Gastroesophageal sphincter (tissue), 4 donors: ENCODE data around the gene SLC36A4. TPM values are rescaled to one million over a fixed set of nuclear protein-coding genes. Genes with fewer than 3 reads are reported as not detected.

ENCODE experiments used
- ATAC-seq: fragments of 150-250 bp; one replicate; pipeline ENCODE4 v1.9.1; 2016; ENCODE audit warnings: mild to moderate bottlenecking, moderate library complexity
- H3K27ac ChIP-seq, 4 donors: fragments of 200-600 bp; sonication (generic) in 3 of 4; 1 replicate in 3 of 4; 2 replicates in 1 of 4; pipeline ENCODE4 v1.5.1; 2016 to 2019
- H3K27me3 ChIP-seq: fragments of 200-600 bp; sonication (generic); one replicate; pipeline ENCODE4 v1.5.1; 2019
- H3K36me3 ChIP-seq, 2 donors: fragments of 200-600 bp; sonication (generic); one replicate each; pipeline ENCODE4 v1.5.1; 2019; ENCODE audit warnings: control low read depth in 1 of 2
- H3K4me1 ChIP-seq, 3 donors: fragments of 200-600 bp; sonication (generic); 1 replicate in 2 of 3; 2 replicates in 1 of 3; pipeline ENCODE4 v1.5.1; 2016 to 2019; ENCODE audit warnings: control low read depth in 2 of 3
- H3K4me3 ChIP-seq, 2 donors: fragments of 200-600 bp; sonication (generic); one replicate each; pipeline ENCODE4 v1.5.1; 2019; ENCODE audit warnings: mild to moderate bottlenecking in 1 of 2, moderate library complexity in 1 of 2
- H3K9me3 ChIP-seq, 3 donors: fragments of 200-600 bp; sonication (generic); one replicate each; pipeline ENCODE4 v1.5.1; 2017 to 2019; ENCODE audit warnings: control low read depth in 2 of 3
- EP300 ChIP-seq: sonication (generic); formaldehyde crosslinking; IDR thresholded peaks from one replicate; pipeline ENCODE4 v1.6.1; 2017; ENCODE audit warnings: antibody characterized with exemption, mild to moderate bottlenecking
- POLR2A ChIP-seq, 2 donors: fragments of 450-650 bp; IDR thresholded peaks; one replicate each; pipeline ENCODE4 v1.6.1; 2017; ENCODE audit warnings: antibody characterized with exemption in 2 of 2, mild to moderate bottlenecking in 2 of 2, moderate library complexity in 1 of 2
- POLR2AphosphoS5 ChIP-seq: sonication (generic); formaldehyde crosslinking; IDR thresholded peaks from one replicate; pipeline ENCODE4 v1.6.1; 2017; ENCODE audit warnings: antibody characterized with exemption
- WGBS, 2 donors: methylation state at CpG; one replicate each; pipeline ENCODE4 v1.1.5; 2018; ENCODE audit warnings: low coverage in 1 of 2; 5-methylcytosine and 5-hydroxymethylcytosine counted together
- total RNA-seq, 4 donors: library from RNA; depleted of rRNA; stranded (reverse); fragments of >200 nt; gene quantifications; one replicate each; pipeline ENCODE4 v1.1.0, GENCODE V29; 2016
- TF ChIP-seq, protein P1 (sequence below), 4 experiments: fragments of 200-600 bp in 2 of 4; fragments of 450-650 bp in 2 of 4; sonication (generic) in 1 of 4; IDR thresholded peaks; one replicate each; pipeline ENCODE4 v1.5.1; 2017 to 2019; ENCODE audit warnings: antibody characterized with exemption in 4 of 4, mild to moderate bottlenecking in 2 of 4, moderate library complexity in 2 of 4

SLC36A4 gene
- total RNA-seq, 4 donors from 2014 or later = 10.4 to 21.9 (median 18.9) TPM

DNA sequence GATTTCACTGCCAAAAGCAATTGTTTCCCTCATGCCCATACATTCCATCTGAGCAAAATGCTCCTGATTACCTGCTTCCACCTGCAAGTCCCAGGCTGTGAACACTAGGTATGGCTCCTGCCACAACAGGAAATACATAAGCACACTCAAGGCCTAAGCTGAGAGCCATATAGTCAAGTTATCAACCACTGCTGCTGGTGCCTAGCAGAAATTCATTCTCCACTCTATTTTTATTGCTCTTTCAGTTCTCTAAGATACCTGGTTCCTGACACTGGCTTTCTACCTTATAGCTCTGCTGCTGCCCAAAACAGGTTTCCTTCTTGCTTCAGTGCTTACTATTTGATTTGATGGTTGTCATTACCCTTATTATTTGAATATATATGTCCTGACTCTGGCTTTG lies 31.6 kb downstream of the SLC36A4 start:
- Histone ChIP-seq H3K27ac (no peak overlapping the region), H3K4me3 (no peak overlapping the region), H3K9me3 (no peaks in the 10 kb centered on the region), H3K27me3 (no peaks in the 10 kb centered on the region), H3K36me3 (peaks cover 6 to 68% of the 10 kb centered on the region in 2 donors), H3K4me1 (no peaks in the 10 kb centered on the region)
- no peak for ATAC-seq
- TF ChIP-seq, protein P1, sequence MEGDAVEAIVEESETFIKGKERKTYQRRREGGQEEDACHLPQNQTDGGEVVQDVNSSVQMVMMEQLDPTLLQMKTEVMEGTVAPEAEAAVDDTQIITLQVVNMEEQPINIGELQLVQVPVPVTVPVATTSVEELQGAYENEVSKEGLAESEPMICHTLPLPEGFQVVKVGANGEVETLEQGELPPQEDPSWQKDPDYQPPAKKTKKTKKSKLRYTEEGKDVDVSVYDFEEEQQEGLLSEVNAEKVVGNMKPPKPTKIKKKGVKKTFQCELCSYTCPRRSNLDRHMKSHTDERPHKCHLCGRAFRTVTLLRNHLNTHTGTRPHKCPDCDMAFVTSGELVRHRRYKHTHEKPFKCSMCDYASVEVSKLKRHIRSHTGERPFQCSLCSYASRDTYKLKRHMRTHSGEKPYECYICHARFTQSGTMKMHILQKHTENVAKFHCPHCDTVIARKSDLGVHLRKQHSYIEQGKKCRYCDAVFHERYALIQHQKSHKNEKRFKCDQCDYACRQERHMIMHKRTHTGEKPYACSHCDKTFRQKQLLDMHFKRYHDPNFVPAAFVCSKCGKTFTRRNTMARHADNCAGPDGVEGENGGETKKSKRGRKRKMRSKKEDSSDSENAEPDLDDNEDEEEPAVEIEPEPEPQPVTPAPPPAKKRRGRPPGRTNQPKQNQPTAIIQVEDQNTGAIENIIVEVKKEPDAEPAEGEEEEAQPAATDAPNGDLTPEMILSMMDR (IDR thresholded peaks at IDR 0.05) = no peak
- TF ChIP-seq POLR2AphosphoS5 = no peak
- TF ChIP-seq EP300 = no peak
- TF ChIP-seq POLR2A (IDR thresholded peaks at IDR 0.05) = no peak

DNA sequence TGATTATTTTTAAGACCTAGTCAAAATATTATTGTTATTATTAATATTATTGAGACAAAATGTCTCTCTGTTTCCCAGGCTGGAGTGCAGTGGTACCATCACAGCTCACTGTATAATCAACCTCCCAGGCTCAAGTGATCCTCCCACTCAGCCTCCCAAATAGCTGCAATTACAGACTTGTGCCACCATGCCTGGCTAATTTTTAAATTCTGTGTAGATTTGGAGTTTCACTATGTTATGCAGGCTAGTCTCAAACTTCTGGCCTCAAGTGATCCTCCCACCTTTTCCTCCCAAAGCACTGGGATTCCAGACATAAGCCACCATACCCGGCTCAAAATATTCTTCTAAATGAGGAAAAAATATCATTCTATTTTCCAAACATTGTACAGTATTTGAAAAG lies 37.0 kb downstream of the SLC36A4 start:
- no peaks in the 10 kb centered on the region for H3K27me3 ChIP-seq
- peaks cover 0 to 78% of the 10 kb centered on the region in 2 donors for H3K36me3 ChIP-seq
- ATAC-seq = no peak
- 88% methylated on average over 1 of the region's 1 CpG; no CpG with 5 or more reads in 1 of the 2 donors for WGBS, 2 donors
- no peaks in the 10 kb centered on the region for H3K9me3 ChIP-seq
- no peak overlapping the region for H3K27ac ChIP-seq
- no peaks in the 10 kb centered on the region for H3K4me1 ChIP-seq
- no peak overlapping the region for H3K4me3 ChIP-seq
- TF ChIP-seq EP300 (no peak), POLR2AphosphoS5 (no peak), POLR2A (IDR thresholded peaks at IDR 0.05) (no peak)
- TF ChIP-seq, protein P1 (IDR thresholded peaks at IDR 0.05) = no peak

DNA sequence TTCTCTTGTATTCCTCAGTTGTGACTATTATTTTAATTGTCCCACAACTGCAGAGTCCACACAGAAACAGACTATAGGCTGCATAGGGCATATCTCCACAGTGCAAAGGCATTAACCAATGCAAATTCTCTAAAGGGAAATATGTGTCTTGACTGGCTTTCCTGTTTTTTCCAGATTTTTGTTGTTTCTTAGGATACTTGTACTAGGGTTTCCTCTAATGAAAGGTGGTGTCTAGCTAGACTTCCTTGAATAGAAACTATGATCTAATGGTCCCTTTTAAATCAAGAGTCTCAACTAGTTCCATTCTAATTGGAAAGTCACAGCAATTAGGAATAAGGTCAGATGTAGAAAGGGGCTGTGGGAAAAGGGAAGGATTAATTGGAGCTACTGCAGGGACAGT lies 37.6 kb downstream of the SLC36A4 start:
- no peaks in the 10 kb centered on the region for H3K9me3 ChIP-seq
- ATAC-seq = no peak
- TF ChIP-seq POLR2A (IDR thresholded peaks at IDR 0.05) = no peak
- no peak for TF ChIP-seq POLR2AphosphoS5
- TF ChIP-seq EP300 = no peak
- TF ChIP-seq, protein P1 (IDR thresholded peaks at IDR 0.05) = no peak

DNA sequence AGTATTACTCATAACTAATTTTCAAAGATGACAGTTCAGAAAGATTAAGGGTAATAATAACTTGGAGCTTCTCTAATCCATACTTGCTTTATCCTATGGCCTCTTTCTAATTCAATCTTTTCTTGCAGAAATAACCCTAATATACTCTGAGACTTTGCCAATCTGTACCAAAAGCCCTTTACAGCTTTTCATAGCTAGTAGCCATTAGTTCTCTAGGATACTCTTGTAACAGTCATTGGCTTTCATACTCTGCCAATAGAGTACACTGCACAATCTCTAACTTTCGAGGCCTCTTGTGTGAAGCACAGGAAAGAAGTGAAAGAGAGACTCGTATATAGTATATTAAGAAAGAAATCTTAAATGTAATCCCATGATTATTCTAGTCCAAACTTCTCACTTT lies 38.1 kb downstream of the SLC36A4 start:
- H3K36me3 ChIP-seq = peaks cover 0 to 67% of the 10 kb centered on the region in 2 donors
- no peak overlapping the region for H3K4me3 ChIP-seq
- no peaks in the 10 kb centered on the region for H3K4me1 ChIP-seq
- 63 to 95% methylated on average over 1 to 2 of the region's 2 CpGs for WGBS, 2 donors
- H3K27me3 ChIP-seq = no peaks in the 10 kb centered on the region
- H3K9me3 ChIP-seq = no peaks in the 10 kb centered on the region
- TF ChIP-seq POLR2A (IDR thresholded peaks at IDR 0.05) (no peak), EP300 (no peak), POLR2AphosphoS5 (no peak)
- TF ChIP-seq, protein P1 (IDR thresholded peaks at IDR 0.05) = no peak
- H3K27ac ChIP-seq = no peak overlapping the region
- ATAC-seq = no peak

More for the DNA sequence above, 37.6 kb downstream of the SLC36A4 start:
- no peak overlapping the region for H3K4me3 ChIP-seq
- no peaks in the 10 kb centered on the region for H3K4me1 ChIP-seq
- H3K27me3 ChIP-seq = no peaks in the 10 kb centered on the region
- peaks cover 0 to 71% of the 10 kb centered on the region in 2 donors for H3K36me3 ChIP-seq
- H3K27ac ChIP-seq = no peak overlapping the region

DNA sequence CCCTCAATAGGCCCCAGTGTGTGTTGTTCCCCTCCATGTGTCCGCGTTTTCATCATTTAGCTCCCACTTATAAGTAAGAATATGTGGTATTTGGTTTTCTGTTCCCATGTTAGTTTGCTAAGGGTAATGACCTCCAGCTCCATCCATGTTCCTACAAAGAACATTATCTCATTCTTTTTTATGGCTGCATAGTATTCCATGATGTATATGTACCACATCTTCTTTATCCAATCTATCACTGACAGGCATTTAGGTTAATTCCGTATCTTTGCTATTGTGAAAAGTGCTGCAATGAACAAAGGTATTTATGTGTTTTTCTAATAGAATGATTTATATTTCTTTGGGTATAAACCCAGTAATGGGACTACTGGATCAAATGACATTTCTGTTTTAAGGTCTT lies 42.1 kb downstream of the SLC36A4 start:
- no peaks in the 10 kb centered on the region for H3K9me3 ChIP-seq
- 92 to 98% methylated on average over 3 of the region's 3 CpGs for WGBS, 2 donors
- H3K27me3 ChIP-seq = no peaks in the 10 kb centered on the region
- ATAC-seq = no peak
- TF ChIP-seq EP300 (no peak), POLR2AphosphoS5 (no peak), POLR2A (IDR thresholded peaks at IDR 0.05) (no peak)
- TF ChIP-seq, protein P1 (IDR thresholded peaks at IDR 0.05) = no peak
- no peak overlapping the region for H3K27ac ChIP-seq
- no peaks in the 10 kb centered on the region for H3K4me1 ChIP-seq
- no peak overlapping the region for H3K4me3 ChIP-seq
- H3K36me3 ChIP-seq = peaks cover 0 to 28% of the 10 kb centered on the region in 2 donors
